PC-3 (cell line): ENCODE results near the gene SYNGR2.

Experiments used
- CTCF ChIP-seq: fragments of 300-600 bp; sonication (generic); conservative IDR thresholded peaks from 2 replicates; pipeline ENCODE4 v1.5.1; 2017; ENCODE audit warnings: antibody characterized with exemption, low read depth, mild to moderate bottlenecking, low read length
- EZH2 ChIP-seq: fragments of 300-600 bp; sonication (generic); IDR thresholded peaks from one replicate; pipeline ENCODE4 v1.6.1; 2017; ENCODE audit warnings: antibody characterized with exemption, mild to moderate bottlenecking, low read length; ENCODE audit not compliant: unreplicated experiment

GRCh38 chr17:78159575-78160158, 8.7 kb upstream of the SYNGR2 start:
- TF ChIP-seq CTCF (no peak), EZH2 (no peak)
